Measurements from ENCODE around the gene GPM6B. TPM values are rescaled to one million over a fixed set of nuclear protein-coding genes. Genes with fewer than 3 reads are reported as not detected.

The GPM6B gene
- total and polyA plus RNA-seq, 2 donors (not counting 3 experiments of a cell fraction or from before 2014, with no cell fraction given) = 0.30 TPM; not detected in 1

DNA sequence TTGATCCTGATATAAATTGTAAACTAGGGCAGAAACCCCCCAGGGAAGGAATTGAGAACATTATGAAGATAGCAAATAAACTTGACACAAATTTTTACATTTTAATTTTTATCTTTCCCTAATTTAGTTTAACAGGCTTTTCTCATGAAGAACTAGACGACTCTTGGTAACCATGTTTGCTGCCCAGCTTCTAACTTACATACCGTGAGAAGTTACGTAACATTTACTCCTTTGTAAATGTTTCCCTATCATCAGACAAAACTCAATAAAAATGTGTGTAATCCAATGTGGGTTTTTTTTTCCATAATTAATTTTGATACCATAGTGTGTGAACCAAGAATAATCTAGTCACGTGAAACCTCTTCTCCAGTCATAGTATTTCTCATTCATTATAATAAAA lies 48.0 kb downstream of the GPM6B start:
- intact Hi-C loops (cut with micrococcal nuclease) (no loop called here), dilution Hi-C loops (cut with MboI; ENCODE audit: extremely low pct_ligation_motif_present, low sequenced_read_pairs) (no loop called here)
- Histone ChIP-seq H3K36me3 (ENCODE audit: control insufficient read depth in 2 of 2, extremely low read depth in 1 of 2, insufficient read depth in 2 of 2, low read length in 2 of 2) (peaks cover 2 to 3% of the 10 kb centered on the region in 2 experiments), H4K20me1 (replicated peaks; ENCODE audit: control insufficient read depth, extremely low read depth, insufficient read depth, low read length) (no peaks in the 10 kb centered on the region), H3K9me1 (replicated peaks; ENCODE audit: control insufficient read depth, extremely low read depth, insufficient read depth, low read length) (no peaks in the 10 kb centered on the region), H3K4me2 (ENCODE audit: insufficient read depth, low read length) (no peak overlapping the region), H3K27ac (ENCODE audit: insufficient read depth, low read depth, low read length) (no peak overlapping the region), H3K9me3 (replicated peaks; ENCODE audit: control insufficient read depth, insufficient read depth, low read length) (no peaks in the 10 kb centered on the region), H3K9ac (replicated peaks; ENCODE audit: extremely low read depth, insufficient read depth, low read length) (no peak overlapping the region), H2AFZ (ENCODE audit: low read depth, low read length) (no peak overlapping the region), H3K79me2 (ENCODE audit: control insufficient read depth, insufficient read depth, low read length) (no peaks in the 10 kb centered on the region), H3K4me1 (ENCODE audit: control insufficient read depth, extremely low read depth, insufficient read depth, low read length) (no peaks in the 10 kb centered on the region), H3K4me3 (replicated peaks in 1 of 3; ENCODE audit: insufficient read depth in 1 of 3, low read depth in 1 of 3, low read length in 3 of 3) (no peak overlapping the region), H3K27me3 (ENCODE audit: control insufficient read depth in 2 of 2, insufficient read depth in 2 of 2, low read length in 2 of 2) (no peaks in the 10 kb centered on the region)
- BruUV-seq (replicated peaks) = no TSS peak
- DNase-seq (ENCODE audit: low read depth, low spot score) (no peak), FAIRE-seq (no peak)
- ChIA-PET POLR2A (no interaction called here), CTCF (no interaction called here)
- TF ChIP-seq POLR2A (IDR thresholded peaks at IDR 0.05; ENCODE audit: low read depth, low read length) (no peak), EZH2 (IDR thresholded peaks at IDR 0.05; ENCODE audit: borderline replicate concordance, low read depth, low read length, severe bottlenecking) (no peak), GATA2 (IDR thresholded peaks at IDR 0.05; ENCODE audit: insufficient read depth, insufficient read length, low read depth, low read length) (no peak), FOS (IDR thresholded peaks at IDR 0.05; ENCODE audit: borderline replicate concordance, insufficient read depth, low read length) (no peak), POLR2AphosphoS5 (IDR thresholded peaks at IDR 0.05; ENCODE audit: insufficient read depth, low read depth, low read length) (no peak), MYC (IDR thresholded peaks at IDR 0.05; ENCODE audit: low read depth, low read length) (no peak), JUN (IDR thresholded peaks at IDR 0.05; ENCODE audit: borderline replicate concordance, insufficient read depth, insufficient read length, low read depth) (no peak)
- TF ChIP-seq, protein P1, sequence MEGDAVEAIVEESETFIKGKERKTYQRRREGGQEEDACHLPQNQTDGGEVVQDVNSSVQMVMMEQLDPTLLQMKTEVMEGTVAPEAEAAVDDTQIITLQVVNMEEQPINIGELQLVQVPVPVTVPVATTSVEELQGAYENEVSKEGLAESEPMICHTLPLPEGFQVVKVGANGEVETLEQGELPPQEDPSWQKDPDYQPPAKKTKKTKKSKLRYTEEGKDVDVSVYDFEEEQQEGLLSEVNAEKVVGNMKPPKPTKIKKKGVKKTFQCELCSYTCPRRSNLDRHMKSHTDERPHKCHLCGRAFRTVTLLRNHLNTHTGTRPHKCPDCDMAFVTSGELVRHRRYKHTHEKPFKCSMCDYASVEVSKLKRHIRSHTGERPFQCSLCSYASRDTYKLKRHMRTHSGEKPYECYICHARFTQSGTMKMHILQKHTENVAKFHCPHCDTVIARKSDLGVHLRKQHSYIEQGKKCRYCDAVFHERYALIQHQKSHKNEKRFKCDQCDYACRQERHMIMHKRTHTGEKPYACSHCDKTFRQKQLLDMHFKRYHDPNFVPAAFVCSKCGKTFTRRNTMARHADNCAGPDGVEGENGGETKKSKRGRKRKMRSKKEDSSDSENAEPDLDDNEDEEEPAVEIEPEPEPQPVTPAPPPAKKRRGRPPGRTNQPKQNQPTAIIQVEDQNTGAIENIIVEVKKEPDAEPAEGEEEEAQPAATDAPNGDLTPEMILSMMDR (IDR thresholded peaks at IDR 0.05; ENCODE audit: extremely low read depth in 1 of 2, insufficient read depth in 1 of 2, low read depth in 1 of 2, low read length in 2 of 2) = no peak
- TF ChIP-seq, protein P2, sequence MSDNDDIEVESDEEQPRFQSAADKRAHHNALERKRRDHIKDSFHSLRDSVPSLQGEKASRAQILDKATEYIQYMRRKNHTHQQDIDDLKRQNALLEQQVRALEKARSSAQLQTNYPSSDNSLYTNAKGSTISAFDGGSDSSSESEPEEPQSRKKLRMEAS (IDR thresholded peaks at IDR 0.05; ENCODE audit: insufficient read depth, insufficient read length) = no peak
